Ammon's horn (tissue), 1 donor: ENCODE results near the gene JAK2.

Experiments used
- DNase-seq: peaks from one replicate; pipeline ENCODE4 v3.0.0-alpha.2; 2016; ENCODE audit warnings: low spot score

The JAK2 gene

DNA sequence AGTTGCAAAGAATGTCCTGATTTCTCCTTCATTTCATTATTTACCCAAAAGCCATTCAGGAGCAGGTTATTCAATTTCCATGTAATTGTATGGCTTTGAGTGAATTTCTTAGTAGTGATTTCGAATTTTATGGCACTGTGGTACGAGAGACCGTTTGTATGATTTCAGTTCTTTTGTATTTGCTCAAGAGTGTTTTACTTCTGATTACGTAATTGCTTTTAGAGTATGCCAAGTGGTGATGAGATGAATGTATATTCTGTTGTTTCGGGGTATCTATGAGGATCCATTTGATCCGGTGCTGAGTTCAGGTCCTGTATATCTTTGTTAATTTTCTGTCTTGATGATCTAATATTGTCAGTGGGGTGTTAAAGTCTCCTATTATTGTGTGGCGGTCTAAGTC, 159.1 kb downstream of the JAK2 start:
- no peak for DNase-seq

DNA sequence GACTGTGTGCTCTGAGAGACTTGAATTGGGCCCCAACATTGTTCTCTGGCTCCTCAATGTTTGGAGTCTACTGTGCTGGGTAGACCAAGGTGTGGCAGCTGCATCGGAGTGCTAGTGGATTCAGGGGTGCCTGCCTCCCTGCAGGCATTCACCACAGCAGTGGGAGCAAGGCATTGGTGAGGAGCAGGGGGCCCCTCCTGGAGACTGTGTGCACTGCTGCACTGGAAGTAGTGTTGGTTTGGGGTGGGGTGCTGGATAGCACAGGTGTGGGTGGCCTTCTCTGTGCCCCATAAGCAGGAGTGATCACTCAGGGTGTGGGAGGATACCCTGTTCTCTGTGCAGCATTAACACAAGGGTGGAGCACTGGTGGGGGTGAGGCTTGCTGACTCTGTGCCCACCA, 161.2 kb downstream of the JAK2 start:
- no peak for DNase-seq
